PC-3 (cell line): ENCODE measurements around the gene C1QC. TPM values are rescaled to one million over a fixed set of nuclear protein-coding genes. Genes with fewer than 3 reads are reported as not detected.

Experiments
- ATAC-seq: fragments of 200-7000 bp; cut with Tn5 transposase; 2 replicates; pipeline ENCODE4 v1.9.1; 2020; ENCODE audit warnings: mild to moderate bottlenecking, moderate library complexity
- BruUV-seq: library from RNA; stranded (reverse); fragments of 400-500 nt; replicated peaks from 2 replicates; lab custom pipeline; 2021; lab: Mats Ljungman, UMichigan
- CTCF ChIA-PET: fragments of 300-600 bp; sonication (Branson Sonifier 250); formaldehyde crosslinking; loops from one replicate; lab custom pipeline; 2022; ENCODE audit warnings: antibody characterized with exemption; lab: Charles Lee
- POLR2A ChIA-PET: fragments of 300-600 bp; sonication (Branson Sonifier 250); formaldehyde crosslinking; loops from one replicate; lab custom pipeline; 2022; ENCODE audit warnings: antibody characterized with exemption; ENCODE audit not compliant: unreplicated experiment; lab: Charles Lee
- DNase-seq: peaks from one replicate; pipeline ENCODE4 v3.0.0-alpha.2; 2015
- H2AFZ ChIP-seq: fragments of 300-600 bp; sonication (generic); 2 replicates; pipeline ENCODE4 v1.6.0; 2016; ENCODE audit warnings: antibody characterized with exemption, low read length
- H3F3A ChIP-seq: fragments of 300-600 bp; sonication (generic); one replicate; pipeline ENCODE4 v1.6.0; 2017; ENCODE audit warnings: antibody characterized with exemption, low read length, control low read depth, mild to moderate bottlenecking; ENCODE audit not compliant: unreplicated experiment
- H3K27ac ChIP-seq: fragments of 300-600 bp; sonication (generic); 2 replicates; pipeline ENCODE4 v1.5.1; 2016; ENCODE audit warnings: mild to moderate bottlenecking, low read length
- H3K27me3 ChIP-seq: fragments of 300-600 bp; sonication (generic); 2 replicates; pipeline ENCODE4 v1.6.1; 2016; ENCODE audit warnings: low read length, mixed read lengths
- H3K36me3 ChIP-seq: fragments of 300-600 bp; sonication (generic); 2 replicates; pipeline ENCODE4 v1.6.1; 2016; ENCODE audit warnings: low read depth, mixed run types, low read length, mixed read lengths
- H3K4me1 ChIP-seq: fragments of 300-600 bp; sonication (generic); 2 replicates; pipeline ENCODE4 v1.5.1; 2016; ENCODE audit warnings: low read length; ENCODE audit not compliant: insufficient read depth
- H3K4me2 ChIP-seq: fragments of 300-600 bp; sonication (generic); 2 replicates; pipeline ENCODE4 v1.6.0; 2016; ENCODE audit warnings: low read length
- H3K4me3 ChIP-seq: fragments of 300-600 bp; sonication (generic); 2 replicates; pipeline ENCODE4 v1.5.1; 2016; ENCODE audit warnings: mild to moderate bottlenecking, low read length, mixed read lengths
- H3K79me2 ChIP-seq: fragments of 300-600 bp; sonication (generic); 2 replicates; pipeline ENCODE4 v1.6.1; 2017; ENCODE audit warnings: low read length, mixed read lengths
- H3K9ac ChIP-seq: fragments of 300-600 bp; sonication (generic); 2 replicates; pipeline ENCODE4 v1.6.0; 2016; ENCODE audit warnings: mild to moderate bottlenecking, low read length
- H3K9me2 ChIP-seq: fragments of 300-600 bp; sonication (generic); replicated peaks from 2 replicates; pipeline ENCODE4 v1.6.1; 2016; ENCODE audit warnings: mixed run types, low read length, mixed read lengths
- H3K9me3 ChIP-seq: fragments of 300-600 bp; sonication (generic); 2 replicates; pipeline ENCODE4 v1.6.1; 2016; ENCODE audit warnings: low read length, mixed read lengths
- H4K20me1 ChIP-seq: fragments of 300-600 bp; sonication (generic); 2 replicates; pipeline ENCODE4 v1.6.1; 2016; ENCODE audit warnings: low read length, mixed read lengths
- EZH2 ChIP-seq: fragments of 300-600 bp; sonication (generic); IDR thresholded peaks from one replicate; pipeline ENCODE4 v1.6.1; 2017; ENCODE audit warnings: antibody characterized with exemption, mild to moderate bottlenecking, low read length; ENCODE audit not compliant: unreplicated experiment
- EZH2phosphoT487 ChIP-seq: fragments of 300-600 bp; sonication (generic); IDR thresholded peaks from 2 replicates; pipeline ENCODE4 v1.6.1; 2018; ENCODE audit warnings: mild to moderate bottlenecking, antibody characterized with exemption, low read length, borderline replicate concordance
- intact Hi-C: fragments of 100-400 bp; cut with micrococcal nuclease; formaldehyde crosslinking; loops from 2 replicates; pipeline ENCODE4 v1.9.0; 2023
- total RNA-seq: library from RNA; depleted of rRNA; stranded (reverse); fragments of >200 nt; gene quantifications from 2 replicates; pipeline ENCODE4 v1.2.3, GENCODE V29; 2014
- TF ChIP-seq, protein P1 (sequence below): fragments of 300-600 bp; sonication (generic); conservative IDR thresholded peaks from 2 replicates; pipeline ENCODE4 v1.5.1; 2017; ENCODE audit warnings: antibody characterized with exemption, low read depth, mild to moderate bottlenecking, low read length

The C1QC gene
- total RNA-seq, 1 experiment from 2014 or later, result not detected

DNA sequence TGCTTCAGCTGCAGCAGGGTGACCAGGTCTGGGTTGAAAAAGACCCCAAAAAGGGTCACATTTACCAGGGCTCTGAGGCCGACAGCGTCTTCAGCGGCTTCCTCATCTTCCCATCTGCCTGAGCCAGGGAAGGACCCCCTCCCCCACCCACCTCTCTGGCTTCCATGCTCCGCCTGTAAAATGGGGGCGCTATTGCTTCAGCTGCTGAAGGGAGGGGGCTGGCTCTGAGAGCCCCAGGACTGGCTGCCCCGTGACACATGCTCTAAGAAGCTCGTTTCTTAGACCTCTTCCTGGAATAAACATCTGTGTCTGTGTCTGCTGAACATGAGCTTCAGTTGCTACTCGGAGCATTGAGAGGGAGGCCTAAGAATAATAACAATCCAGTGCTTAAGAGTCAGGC lies 4.1 kb upstream of the C1QC start:
- BruUV-seq, result no TSS peak
- ATAC-seq, result no peak

DNA sequence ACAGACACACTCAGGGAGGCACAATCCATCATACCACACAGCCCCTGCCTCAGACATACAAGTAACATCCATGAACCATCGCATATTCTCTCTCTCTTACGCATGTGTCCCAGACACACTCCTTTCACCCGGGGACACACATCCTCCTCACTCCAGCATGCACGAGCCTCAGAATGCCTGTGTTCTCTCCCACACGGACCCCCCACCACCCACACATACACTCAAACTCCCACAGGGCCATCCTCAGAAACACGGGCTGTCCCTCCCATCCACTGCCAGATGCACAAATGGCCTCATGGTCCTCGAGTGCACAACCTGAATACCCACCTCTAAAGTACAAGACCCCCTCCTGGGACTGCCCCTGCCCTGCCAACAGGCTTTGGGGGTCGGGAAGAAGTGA lies 2.2 kb upstream of the C1QC start:
- CTCF ChIA-PET, result interaction anchor here (1.0 kb wide), 1 partner anchor 114 kb away, joined by 4 read pairs; no protein-coding TSS in a partner anchor
- Histone ChIP-seq H3K9me2 (no peaks in the 10 kb centered on the region), H3K9ac (no peak overlapping the region), H3K4me2 (no peak overlapping the region), H2AFZ (no peak overlapping the region), H3K27me3 (no peaks in the 10 kb centered on the region), H4K20me1 (no peaks in the 10 kb centered on the region), H3K4me1 (peaks cover 7% of the 10 kb centered on the region), H3K79me2 (no peaks in the 10 kb centered on the region), H3K4me3 (no peak overlapping the region), H3K36me3 (no peaks in the 10 kb centered on the region), H3F3A (no peaks in the 10 kb centered on the region), H3K27ac (no peak overlapping the region), H3K9me3 (no peaks in the 10 kb centered on the region)
- TF ChIP-seq EZH2 (no peak), EZH2phosphoT487 (no peak)
- TF ChIP-seq, protein P1, sequence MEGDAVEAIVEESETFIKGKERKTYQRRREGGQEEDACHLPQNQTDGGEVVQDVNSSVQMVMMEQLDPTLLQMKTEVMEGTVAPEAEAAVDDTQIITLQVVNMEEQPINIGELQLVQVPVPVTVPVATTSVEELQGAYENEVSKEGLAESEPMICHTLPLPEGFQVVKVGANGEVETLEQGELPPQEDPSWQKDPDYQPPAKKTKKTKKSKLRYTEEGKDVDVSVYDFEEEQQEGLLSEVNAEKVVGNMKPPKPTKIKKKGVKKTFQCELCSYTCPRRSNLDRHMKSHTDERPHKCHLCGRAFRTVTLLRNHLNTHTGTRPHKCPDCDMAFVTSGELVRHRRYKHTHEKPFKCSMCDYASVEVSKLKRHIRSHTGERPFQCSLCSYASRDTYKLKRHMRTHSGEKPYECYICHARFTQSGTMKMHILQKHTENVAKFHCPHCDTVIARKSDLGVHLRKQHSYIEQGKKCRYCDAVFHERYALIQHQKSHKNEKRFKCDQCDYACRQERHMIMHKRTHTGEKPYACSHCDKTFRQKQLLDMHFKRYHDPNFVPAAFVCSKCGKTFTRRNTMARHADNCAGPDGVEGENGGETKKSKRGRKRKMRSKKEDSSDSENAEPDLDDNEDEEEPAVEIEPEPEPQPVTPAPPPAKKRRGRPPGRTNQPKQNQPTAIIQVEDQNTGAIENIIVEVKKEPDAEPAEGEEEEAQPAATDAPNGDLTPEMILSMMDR, result no peak
- intact Hi-C loops, result no loop called here
- no TSS peak for BruUV-seq
- DNase-seq, result no peak
- no peak for ATAC-seq
- POLR2A ChIA-PET, result no interaction called here

More for the DNA sequence above, 4.1 kb upstream of the C1QC start:
- Histone ChIP-seq H3K79me2 (no peaks in the 10 kb centered on the region), H3K36me3 (no peaks in the 10 kb centered on the region), H3K9me2 (no peaks in the 10 kb centered on the region), H3K27me3 (no peaks in the 10 kb centered on the region), H3K4me2 (no peak overlapping the region), H3K4me3 (no peak overlapping the region), H3K4me1 (no peaks in the 10 kb centered on the region), H2AFZ (no peak overlapping the region), H4K20me1 (no peaks in the 10 kb centered on the region), H3K27ac (no peak overlapping the region), H3F3A (no peaks in the 10 kb centered on the region), H3K9me3 (no peaks in the 10 kb centered on the region), H3K9ac (no peak overlapping the region)
- no peak for DNase-seq
- ChIA-PET CTCF (interaction anchor here (0.5 kb wide), 1 partner anchor 112 kb away, joined by 3 read pairs; no protein-coding TSS in a partner anchor), POLR2A (interaction anchor here (0.7 kb wide), 1 partner anchor 170 kb away, joined by 3 read pairs; no protein-coding TSS in a partner anchor)
- intact Hi-C loops, result no loop called here
- TF ChIP-seq, protein P1, result no peak
- no peak for TF ChIP-seq EZH2phosphoT487
- TF ChIP-seq EZH2, result no peak

- no peaks in the 10 kb centered on the region for H3K9me3 ChIP-seq
- peak overlapping the region; percentile 38; the same call in 1 of the 2 replicates for H3K4me2 ChIP-seq
- TF ChIP-seq, protein P1, result peak; percentile 91
- TF ChIP-seq EZH2phosphoT487, result no peak
- no TSS peak for BruUV-seq
- no peaks in the 10 kb centered on the region for H3K9me2 ChIP-seq
- no peak overlapping the region for H3K9ac ChIP-seq
- H3K36me3 ChIP-seq, result no peaks in the 10 kb centered on the region
- no peak overlapping the region for H2AFZ ChIP-seq
- H3K79me2 ChIP-seq, result no peaks in the 10 kb centered on the region
- POLR2A ChIA-PET, result no interaction called here
- H3K4me1 ChIP-seq, result peaks cover 15% of the 10 kb centered on the region
- intact Hi-C loops, result loop anchor here (1.0 kb wide), 1 partner anchor 222 kb away; no protein-coding TSS in a partner anchor
- no peak overlapping the region for H3K4me3 ChIP-seq
- DNase-seq (peak; percentile 69), ATAC-seq (peak; percentile 90)
- no peaks in the 10 kb centered on the region for H4K20me1 ChIP-seq
- CTCF ChIA-PET, result interaction anchor here (1.0 kb wide), 1 partner anchor 114 kb away, joined by 4 read pairs; no protein-coding TSS in a partner anchor
- no peaks in the 10 kb centered on the region for H3F3A ChIP-seq
- no peaks in the 10 kb centered on the region for H3K27me3 ChIP-seq
- H3K27ac ChIP-seq, result no peak overlapping the region
These were observed 1.4 kb upstream of the C1QC start for GRCh38 chr1:22641906-22642636.
